A673 (cell line): ENCODE data around the gene DIAPH1.

Source experiments
- CTCF ChIP-seq: fragments of 300-800, 200-600 bp; sonication (generic); conservative IDR thresholded peaks from 2 replicates; pipeline ENCODE4 v1.5.1; 2017; ENCODE audit warnings: low read depth, mild to moderate bottlenecking, antibody characterized with exemption, low read length, moderate library complexity, mixed read lengths
- EZH2 ChIP-seq: fragments of 200-600 bp; sonication (generic); IDR thresholded peaks from 2 replicates; pipeline ENCODE4 v1.6.1; 2017; ENCODE audit warnings: borderline replicate concordance, low read depth, mild to moderate bottlenecking, mixed read lengths, antibody characterized with exemption, low read length; ENCODE audit not compliant: poor library complexity, severe bottlenecking

GRCh38 chr5:141465351-141465750, 153.4 kb downstream of the DIAPH1 start:
- TF ChIP-seq EZH2, result no peak
- TF ChIP-seq CTCF, result no peak
